ENCODE data around the gene RGL1.
A peak's percentile ranks its signal among the peaks of the same experiment; 100 is the strongest.

The RGL1 gene

GRCh38 chr1:183926983-183927382 lies 122.1 kb downstream of the RGL1 start:
- DNase-seq = no peak

- no peak for DNase-seq
These were observed 126.8 kb downstream of the RGL1 start for GRCh38 chr1:183931646-183932271.

- peak; percentile 41 for DNase-seq
These were observed 127.5 kb downstream of the RGL1 start for GRCh38 chr1:183932412-183932811.

GRCh38 chr1:183933528-183934179 lies 128.7 kb downstream of the RGL1 start:
- no peak for DNase-seq

- no peak for DNase-seq
These were observed 129.4 kb downstream of the RGL1 start for GRCh38 chr1:183934314-183934713.

- DNase-seq = no peak
These were observed 131.1 kb downstream of the RGL1 start for GRCh38 chr1:183936009-183936408.

- DNase-seq = no peak
These were observed 131.9 kb downstream of the RGL1 start for GRCh38 chr1:183936791-183937190.

GRCh38 chr1:183937611-183938010 lies 132.7 kb downstream of the RGL1 start:
- no peak for DNase-seq

- no peak for DNase-seq
These were observed 136.1 kb downstream of the RGL1 start for GRCh38 chr1:183941001-183941400.

GRCh38 chr1:183942933-183943693 lies 138.2 kb downstream of the RGL1 start:
- DNase-seq = peak; percentile 86

- DNase-seq = no peak
These were observed 140.8 kb downstream of the RGL1 start for GRCh38 chr1:183945428-183946319.

GRCh38 chr1:183946320-183946613 lies 141.3 kb downstream of the RGL1 start:
- DNase-seq = no peak

GRCh38 chr1:183947988-183948387 lies 143.1 kb downstream of the RGL1 start:
- DNase-seq = no peak

GRCh38 chr1:183952101-183952500 lies 147.2 kb downstream of the RGL1 start:
- no peak for DNase-seq

GRCh38 chr1:183953031-183953430 lies 148.1 kb downstream of the RGL1 start:
- DNase-seq = no peak

GRCh38 chr1:183954496-183954895 lies 149.6 kb downstream of the RGL1 start:
- DNase-seq = no peak

GRCh38 chr1:183956559-183957188 lies 151.8 kb downstream of the RGL1 start:
- DNase-seq = peak; percentile 58

- DNase-seq = no peak
These were observed 152.4 kb downstream of the RGL1 start for GRCh38 chr1:183957216-183957830.

- DNase-seq = no peak
These were observed 154.0 kb downstream of the RGL1 start for GRCh38 chr1:183958958-183959357.

GRCh38 chr1:183961132-183961531 lies 156.2 kb downstream of the RGL1 start:
- DNase-seq = no peak

GRCh38 chr1:183962903-183963302 lies 158.0 kb downstream of the RGL1 start:
- no peak for DNase-seq

- DNase-seq = no peak
These were observed 160.8 kb downstream of the RGL1 start for GRCh38 chr1:183965726-183966125.
